ENCODE measurements around the gene MGAT2. TPM values are rescaled to one million over a fixed set of nuclear protein-coding genes. Genes with fewer than 3 reads are reported as not detected.

Gene MGAT2
- total and polyA plus RNA-seq, 2 of the 4 experiments (the other 2 are of a cell fraction) = 36.6 to 67.6 TPM

DNA sequence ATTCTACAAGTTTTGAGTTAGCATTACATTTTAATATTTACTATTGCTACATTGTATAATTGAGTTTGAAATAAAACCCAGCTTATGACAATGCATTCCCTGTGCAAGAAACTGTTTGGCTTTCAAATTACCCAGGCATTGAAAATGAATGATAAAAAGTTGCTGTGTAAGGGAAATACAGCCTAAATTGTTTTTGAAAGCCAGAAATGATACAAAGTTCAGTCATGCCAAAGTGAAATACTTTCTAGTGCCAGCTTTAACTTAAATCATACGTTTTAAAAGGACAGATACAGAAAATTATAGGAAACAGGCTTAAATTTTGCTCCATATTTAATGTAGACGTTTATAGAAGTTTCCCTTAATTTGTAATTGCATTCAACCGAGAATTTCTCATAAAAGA, 2.8 kb downstream of the MGAT2 start:
- H3K9me3 ChIP-seq (ENCODE audit: control insufficient read depth, insufficient read depth, low read length) = no peaks in the 10 kb centered on the region
- no peak overlapping the region for H3K23ac ChIP-seq (ENCODE audit: low read depth, low read length)
- H2BK120ac ChIP-seq (ENCODE audit: low read depth, low read length) = no peak overlapping the region
- H3K4ac ChIP-seq (ENCODE audit: low read depth, low read length) = no peak overlapping the region
- no peaks in the 10 kb centered on the region for H3K27me3 ChIP-seq (ENCODE audit: control insufficient read depth, insufficient read depth, low read length)
- H3K4me1 ChIP-seq (ENCODE audit: control insufficient read depth, insufficient read depth, low read length) = peaks cover 8% of the 10 kb centered on the region
- WGBS, 2 experiments (ENCODE audit: extremely low coverage in 2 of 2, insufficient read length in 1 of 2) = no CpG with 5 or more reads among the region's 3 CpGs
- no peak overlapping the region for H3K18ac ChIP-seq (ENCODE audit: low read depth, low read length)
- H2AK5ac ChIP-seq (ENCODE audit: low read depth, low read length) = no peak overlapping the region
- no peak overlapping the region for H3K14ac ChIP-seq (replicated peaks; ENCODE audit: low read depth, low read length)
- dilution Hi-C loops (cut with HindIII; ENCODE audit: low sequenced_read_pairs, unreplicated experiment) (no loop called here), in situ Hi-C loops (cut with MboI; ENCODE audit: low sequenced_read_pairs) (no loop called here), intact Hi-C loops (cut with micrococcal nuclease) (no loop called here)
- no peak overlapping the region for H3K9ac ChIP-seq (ENCODE audit: low read depth, low read length)
- no peak for ATAC-seq (ENCODE audit: low read depth)
- TF ChIP-seq MXI1 (IDR thresholded peaks at IDR 0.05; ENCODE audit: borderline replicate concordance, low read depth, low read length) = no peak
- TF ChIP-seq, protein P1, sequence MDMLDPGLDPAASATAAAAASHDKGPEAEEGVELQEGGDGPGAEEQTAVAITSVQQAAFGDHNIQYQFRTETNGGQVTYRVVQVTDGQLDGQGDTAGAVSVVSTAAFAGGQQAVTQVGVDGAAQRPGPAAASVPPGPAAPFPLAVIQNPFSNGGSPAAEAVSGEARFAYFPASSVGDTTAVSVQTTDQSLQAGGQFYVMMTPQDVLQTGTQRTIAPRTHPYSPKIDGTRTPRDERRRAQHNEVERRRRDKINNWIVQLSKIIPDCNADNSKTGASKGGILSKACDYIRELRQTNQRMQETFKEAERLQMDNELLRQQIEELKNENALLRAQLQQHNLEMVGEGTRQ (IDR thresholded peaks at IDR 0.05; ENCODE audit: low read depth, low read length) = no peak
- no peak for TF ChIP-seq MAZ (IDR thresholded peaks at IDR 0.05; ENCODE audit: borderline replicate concordance, low read depth, low read length)
- peak; percentile 72 for TF ChIP-seq MAFK (IDR thresholded peaks at IDR 0.05; ENCODE audit: low read depth, low read length)
- no peak overlapping the region for H2AK9ac ChIP-seq (replicated peaks; ENCODE audit: low read depth, low read length, poor library complexity)
- peaks cover 34% of the 10 kb centered on the region for H4K20me1 ChIP-seq (ENCODE audit: insufficient read depth, low read length)
- CTCF ChIA-PET = no interaction called here
- H4K5ac ChIP-seq (ENCODE audit: low read depth, low read length) = no peak overlapping the region
- POLR2A ChIA-PET (ENCODE audit: unreplicated experiment) = no interaction called here
- H3K4me3 ChIP-seq (ENCODE audit: insufficient read depth, low read depth, low read length) = no peak overlapping the region
- H2BK5ac ChIP-seq (ENCODE audit: low read depth, low read length, poor library complexity, severe bottlenecking) = no peak overlapping the region
- peak overlapping the region; percentile 49 for H3K4me2 ChIP-seq (ENCODE audit: low read depth, low read length)
- peaks cover 4 to 43% of the 10 kb centered on the region in 2 experiments; a peak in 2 of 4 replicates for H3K79me1 ChIP-seq (ENCODE audit: low read depth in 1 of 2, low read length in 2 of 2)
- H3K56ac ChIP-seq (ENCODE audit: extremely low read depth, insufficient read depth, low read length) = no peak overlapping the region
- no peak for DNase-seq
- no peak overlapping the region for H2AFZ ChIP-seq (replicated peaks; ENCODE audit: low read length, poor library complexity)
- no peak overlapping the region for H2BK15ac ChIP-seq (ENCODE audit: low read depth, low read length)
- H4K91ac ChIP-seq (ENCODE audit: insufficient read depth, low read depth, low read length) = no peak overlapping the region
- BruUV-seq (replicated peaks) = no TSS peak
- H3K9me1 ChIP-seq (ENCODE audit: insufficient read depth, low read length) = no peaks in the 10 kb centered on the region; the same call in 1 of the 2 replicates
- H2BK20ac ChIP-seq (ENCODE audit: low read depth, low read length) = no peak overlapping the region
- no peak overlapping the region for H3K27ac ChIP-seq (ENCODE audit: insufficient read depth, low read length)
- peaks cover 5% of the 10 kb centered on the region for H3K36me3 ChIP-seq (ENCODE audit: control insufficient read depth, insufficient read depth, low read length)
- H4K8ac ChIP-seq (ENCODE audit: low read depth in 2 of 2, low read length in 2 of 2) = no peak overlapping the region

Measured in IMR-90 (cell line).